DOHH2 (cell line): ENCODE measurements around the gene COL5A1.

Experiments
- H3F3A ChIP-seq: fragments of 200-600 bp; sonication (generic), shearing (Covaris generic); 2 replicates; pipeline ENCODE4 v1.6.0; 2016; ENCODE audit warnings: antibody characterized with exemption, mild to moderate bottlenecking; ENCODE audit not compliant: control insufficient read depth, insufficient read depth
- H3K27ac ChIP-seq: fragments of 200-600 bp; sonication (generic); 2 replicates; pipeline ENCODE4 v1.5.1; 2014; ENCODE audit warnings: low read depth, mild to moderate bottlenecking, low read length, moderate library complexity
- H3K27me3 ChIP-seq: fragments of 200-600 bp; sonication (generic); 2 replicates; pipeline ENCODE4 v1.6.1; 2014; ENCODE audit warnings: mild to moderate bottlenecking, low read length, mixed read lengths; ENCODE audit not compliant: control insufficient read depth
- H3K36me3 ChIP-seq: fragments of 200-600 bp; sonication (generic); 2 replicates; pipeline ENCODE4 v1.6.1; 2014; ENCODE audit warnings: mild to moderate bottlenecking, low read length, moderate library complexity, mixed read lengths; ENCODE audit not compliant: control insufficient read depth
- H3K4me1 ChIP-seq: fragments of 200-600 bp; sonication (generic); 2 replicates; pipeline ENCODE4 v1.6.1; 2014; ENCODE audit warnings: mild to moderate bottlenecking, low read length, mixed read lengths; ENCODE audit not compliant: control insufficient read depth
- H3K4me2 ChIP-seq: fragments of 200-600 bp; sonication (generic); 2 replicates; pipeline ENCODE4 v1.6.0; 2014; ENCODE audit warnings: mild to moderate bottlenecking, low read length, moderate library complexity
- H3K4me3 ChIP-seq: fragments of 200-600 bp; sonication (generic); 2 replicates; pipeline ENCODE4 v1.5.1; 2014; ENCODE audit warnings: mild to moderate bottlenecking, low read length, mixed read lengths
- H3K79me2 ChIP-seq: fragments of 200-600 bp; sonication (generic); 2 replicates; pipeline ENCODE4 v1.6.1; 2014; ENCODE audit warnings: mild to moderate bottlenecking, low read length, mixed read lengths; ENCODE audit not compliant: control insufficient read depth
- H3K9me2 ChIP-seq: fragments of 200-600 bp; sonication (generic); replicated peaks from 2 replicates; pipeline ENCODE4 v1.6.1; 2014; ENCODE audit warnings: mild to moderate bottlenecking, low read length, mixed read lengths; ENCODE audit not compliant: control insufficient read depth
- H3K9me3 ChIP-seq: fragments of 200-600 bp; sonication (generic); 2 replicates; pipeline ENCODE4 v1.6.1; 2014; ENCODE audit warnings: antibody characterized with exemption, low read length, mixed read lengths; ENCODE audit not compliant: control insufficient read depth, insufficient read depth
- H4K20me1 ChIP-seq: fragments of 200-600 bp; sonication (generic); 2 replicates; pipeline ENCODE4 v1.6.0; 2014; ENCODE audit warnings: low read depth, mild to moderate bottlenecking, antibody characterized with exemption, low read length, moderate library complexity; ENCODE audit not compliant: control insufficient read depth, insufficient read depth
- EZH2phosphoT487 ChIP-seq: fragments of 200-600 bp; sonication (generic); IDR thresholded peaks from 2 replicates; pipeline ENCODE4 v1.6.1; 2017; ENCODE audit warnings: borderline replicate concordance, mild to moderate bottlenecking, antibody characterized with exemption, low read length, moderate library complexity, mixed read lengths
- TF ChIP-seq, protein P1 (sequence below): fragments of 200-600 bp; sonication (generic); IDR thresholded peaks from one replicate; pipeline ENCODE4 v1.5.1; 2014; ENCODE audit warnings: antibody characterized with exemption, mild to moderate bottlenecking, low read depth, low read length; ENCODE audit not compliant: poor library complexity, severe bottlenecking

The COL5A1 gene

DNA sequence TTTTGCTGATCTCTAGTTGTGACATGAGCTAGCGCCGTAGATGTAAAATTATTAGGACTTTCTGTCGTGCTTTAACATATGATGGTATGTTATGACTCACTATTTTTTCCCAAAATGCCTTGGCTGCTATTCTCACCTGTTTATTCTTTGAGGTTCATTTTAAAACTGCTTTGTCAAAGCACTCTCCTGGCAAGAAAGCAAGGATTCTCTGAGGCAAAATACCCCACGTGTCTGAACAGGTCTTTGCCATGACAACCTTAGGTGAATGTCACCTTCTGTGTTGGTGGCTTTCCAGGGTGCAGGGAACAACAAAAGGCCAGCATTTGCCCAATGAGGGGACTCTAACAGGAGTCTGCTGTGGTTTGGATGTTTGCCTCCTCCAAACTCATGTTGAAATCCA is 30.6 kb upstream of the COL5A1 start:
- H3K36me3 ChIP-seq: no peaks in the 10 kb centered on the region
- H3K9me3 ChIP-seq: peaks cover 8% of the 10 kb centered on the region; the same call in 1 of the 2 replicates
- no peaks in the 10 kb centered on the region for H3F3A ChIP-seq
- no peaks in the 10 kb centered on the region for H3K27me3 ChIP-seq
- H3K79me2 ChIP-seq: no peaks in the 10 kb centered on the region
- no peaks in the 10 kb centered on the region for H3K9me2 ChIP-seq
- TF ChIP-seq, protein P1, sequence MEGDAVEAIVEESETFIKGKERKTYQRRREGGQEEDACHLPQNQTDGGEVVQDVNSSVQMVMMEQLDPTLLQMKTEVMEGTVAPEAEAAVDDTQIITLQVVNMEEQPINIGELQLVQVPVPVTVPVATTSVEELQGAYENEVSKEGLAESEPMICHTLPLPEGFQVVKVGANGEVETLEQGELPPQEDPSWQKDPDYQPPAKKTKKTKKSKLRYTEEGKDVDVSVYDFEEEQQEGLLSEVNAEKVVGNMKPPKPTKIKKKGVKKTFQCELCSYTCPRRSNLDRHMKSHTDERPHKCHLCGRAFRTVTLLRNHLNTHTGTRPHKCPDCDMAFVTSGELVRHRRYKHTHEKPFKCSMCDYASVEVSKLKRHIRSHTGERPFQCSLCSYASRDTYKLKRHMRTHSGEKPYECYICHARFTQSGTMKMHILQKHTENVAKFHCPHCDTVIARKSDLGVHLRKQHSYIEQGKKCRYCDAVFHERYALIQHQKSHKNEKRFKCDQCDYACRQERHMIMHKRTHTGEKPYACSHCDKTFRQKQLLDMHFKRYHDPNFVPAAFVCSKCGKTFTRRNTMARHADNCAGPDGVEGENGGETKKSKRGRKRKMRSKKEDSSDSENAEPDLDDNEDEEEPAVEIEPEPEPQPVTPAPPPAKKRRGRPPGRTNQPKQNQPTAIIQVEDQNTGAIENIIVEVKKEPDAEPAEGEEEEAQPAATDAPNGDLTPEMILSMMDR: no peak
- TF ChIP-seq EZH2phosphoT487: no peak
- H3K4me3 ChIP-seq: no peak overlapping the region
- no peaks in the 10 kb centered on the region for H3K4me1 ChIP-seq
- no peaks in the 10 kb centered on the region for H4K20me1 ChIP-seq
- no peak overlapping the region for H3K27ac ChIP-seq
- no peak overlapping the region for H3K4me2 ChIP-seq

DNA sequence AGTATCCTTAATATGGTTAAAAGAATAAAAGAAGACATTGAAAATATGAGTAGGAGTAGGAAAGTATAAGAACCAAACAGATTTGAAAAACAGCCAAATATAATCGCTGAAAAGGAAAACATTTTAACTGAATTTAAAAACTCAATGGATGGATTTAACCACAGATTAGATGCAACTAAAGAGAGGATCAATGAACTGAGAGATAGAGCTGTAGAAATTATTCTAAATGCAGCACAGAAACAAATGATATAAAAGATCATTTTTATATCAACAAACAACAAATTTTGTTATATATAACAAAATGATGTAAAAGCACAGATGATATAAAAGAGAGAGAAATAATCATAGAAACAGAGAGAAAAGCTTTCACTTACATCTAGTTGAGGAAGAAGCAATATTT is 29.3 kb upstream of the COL5A1 start:
- TF ChIP-seq EZH2phosphoT487: no peak
- TF ChIP-seq, protein P1: no peak
- Histone ChIP-seq H3K4me2 (no peak overlapping the region), H3K4me3 (no peak overlapping the region), H3K27ac (no peak overlapping the region), H3K9me2 (no peaks in the 10 kb centered on the region), H3K27me3 (no peaks in the 10 kb centered on the region), H3K4me1 (no peaks in the 10 kb centered on the region), H3K9me3 (peaks cover 8% of the 10 kb centered on the region; the same call in 1 of the 2 replicates), H4K20me1 (no peaks in the 10 kb centered on the region), H3K36me3 (no peaks in the 10 kb centered on the region), H3F3A (no peaks in the 10 kb centered on the region), H3K79me2 (no peaks in the 10 kb centered on the region)

DNA sequence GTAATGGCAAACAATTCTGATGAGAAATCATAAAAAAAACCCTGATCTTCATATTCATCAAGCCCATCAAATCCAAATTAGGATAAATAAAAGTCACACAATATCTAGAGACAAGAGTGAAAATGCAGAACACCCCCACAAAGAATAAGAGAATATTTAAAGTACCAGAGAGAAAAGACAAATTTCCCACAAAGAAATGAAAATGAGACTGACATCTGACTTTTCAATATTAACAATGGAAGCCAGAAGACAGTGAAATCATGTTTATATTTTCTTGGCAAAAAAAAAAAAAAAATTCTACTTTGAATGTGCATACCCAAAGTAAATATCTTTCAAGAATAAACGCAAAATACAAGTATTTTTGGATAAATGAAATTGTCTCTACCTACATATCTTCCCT is 28.9 kb upstream of the COL5A1 start:
- no peaks in the 10 kb centered on the region for H3K36me3 ChIP-seq
- H3K4me3 ChIP-seq: no peak overlapping the region
- H3K4me1 ChIP-seq: no peaks in the 10 kb centered on the region
- no peaks in the 10 kb centered on the region for H3K79me2 ChIP-seq
- H3K27me3 ChIP-seq: no peaks in the 10 kb centered on the region
- H3K4me2 ChIP-seq: no peak overlapping the region
- H3F3A ChIP-seq: no peaks in the 10 kb centered on the region
- TF ChIP-seq, protein P1: no peak
- no peak for TF ChIP-seq EZH2phosphoT487
- H4K20me1 ChIP-seq: no peaks in the 10 kb centered on the region
- no peak overlapping the region for H3K27ac ChIP-seq
- peaks cover 8% of the 10 kb centered on the region; the same call in 1 of the 2 replicates for H3K9me3 ChIP-seq
- H3K9me2 ChIP-seq: no peaks in the 10 kb centered on the region

DNA sequence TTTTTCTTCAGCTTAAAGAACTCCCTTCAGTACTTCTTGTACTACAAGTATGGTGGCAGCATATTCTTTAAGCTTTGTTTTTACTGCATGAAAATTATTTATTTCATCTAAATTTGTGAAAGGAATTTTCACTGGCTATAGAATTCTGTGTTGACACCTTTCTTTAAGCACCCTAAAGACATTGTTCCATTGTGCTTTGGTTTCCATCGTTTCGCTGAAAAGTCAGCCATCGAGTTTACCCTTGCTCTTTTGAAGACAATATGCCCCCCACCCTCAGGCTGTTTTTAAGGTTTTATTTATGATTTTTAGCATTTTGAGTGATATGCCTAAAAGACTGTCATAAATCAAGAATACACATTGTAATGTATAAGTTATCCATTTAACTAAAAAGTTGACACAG is 27.3 kb upstream of the COL5A1 start:
- Histone ChIP-seq H3K9me2 (no peaks in the 10 kb centered on the region), H3K27me3 (no peaks in the 10 kb centered on the region), H3F3A (no peaks in the 10 kb centered on the region), H3K4me2 (no peak overlapping the region), H3K36me3 (no peaks in the 10 kb centered on the region), H3K9me3 (peaks cover 8% of the 10 kb centered on the region; the same call in 1 of the 2 replicates), H3K4me3 (no peak overlapping the region), H4K20me1 (no peaks in the 10 kb centered on the region), H3K27ac (no peak overlapping the region), H3K79me2 (no peaks in the 10 kb centered on the region), H3K4me1 (no peaks in the 10 kb centered on the region)
- TF ChIP-seq, protein P1: no peak
- no peak for TF ChIP-seq EZH2phosphoT487
